GM12801 (cell line): ENCODE data around the gene KCNMA1.

Experiments used
- TF ChIP-seq, protein P1 (sequence below): IDR thresholded peaks from one replicate; pipeline ENCODE4 v1.5.1; 2011; ENCODE audit warnings: control low read depth; ENCODE audit not compliant: insufficient read length; ENCODE audit errors: extremely low read depth

The KCNMA1 gene

DNA sequence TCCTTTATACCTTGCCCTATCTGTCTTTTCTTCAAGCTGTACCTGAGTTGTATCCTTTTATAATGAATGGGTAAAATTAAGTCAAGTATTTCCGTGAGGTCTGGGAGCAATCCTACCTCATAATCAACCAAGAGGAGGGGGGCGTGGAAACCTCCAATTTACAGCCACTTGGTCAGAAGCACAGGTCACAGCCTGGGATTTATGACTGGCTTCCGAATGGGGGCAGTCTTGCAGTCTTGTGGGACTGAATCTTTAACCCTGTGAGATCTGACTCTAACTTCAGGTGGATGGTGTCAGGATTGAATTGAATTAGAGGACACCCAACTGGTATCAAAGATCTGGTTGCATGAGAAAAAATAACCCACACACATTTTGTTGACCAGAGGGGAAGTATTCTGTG, 23.5 kb upstream of the KCNMA1 start:
- TF ChIP-seq, protein P1, sequence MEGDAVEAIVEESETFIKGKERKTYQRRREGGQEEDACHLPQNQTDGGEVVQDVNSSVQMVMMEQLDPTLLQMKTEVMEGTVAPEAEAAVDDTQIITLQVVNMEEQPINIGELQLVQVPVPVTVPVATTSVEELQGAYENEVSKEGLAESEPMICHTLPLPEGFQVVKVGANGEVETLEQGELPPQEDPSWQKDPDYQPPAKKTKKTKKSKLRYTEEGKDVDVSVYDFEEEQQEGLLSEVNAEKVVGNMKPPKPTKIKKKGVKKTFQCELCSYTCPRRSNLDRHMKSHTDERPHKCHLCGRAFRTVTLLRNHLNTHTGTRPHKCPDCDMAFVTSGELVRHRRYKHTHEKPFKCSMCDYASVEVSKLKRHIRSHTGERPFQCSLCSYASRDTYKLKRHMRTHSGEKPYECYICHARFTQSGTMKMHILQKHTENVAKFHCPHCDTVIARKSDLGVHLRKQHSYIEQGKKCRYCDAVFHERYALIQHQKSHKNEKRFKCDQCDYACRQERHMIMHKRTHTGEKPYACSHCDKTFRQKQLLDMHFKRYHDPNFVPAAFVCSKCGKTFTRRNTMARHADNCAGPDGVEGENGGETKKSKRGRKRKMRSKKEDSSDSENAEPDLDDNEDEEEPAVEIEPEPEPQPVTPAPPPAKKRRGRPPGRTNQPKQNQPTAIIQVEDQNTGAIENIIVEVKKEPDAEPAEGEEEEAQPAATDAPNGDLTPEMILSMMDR: no peak

GRCh38 chr10:77653210-77653609, 15.6 kb upstream of the KCNMA1 start:
- TF ChIP-seq, protein P1: no peak

GRCh38 chr10:77649333-77650331, 12.0 kb upstream of the KCNMA1 start:
- TF ChIP-seq, protein P1: no peak

DNA sequence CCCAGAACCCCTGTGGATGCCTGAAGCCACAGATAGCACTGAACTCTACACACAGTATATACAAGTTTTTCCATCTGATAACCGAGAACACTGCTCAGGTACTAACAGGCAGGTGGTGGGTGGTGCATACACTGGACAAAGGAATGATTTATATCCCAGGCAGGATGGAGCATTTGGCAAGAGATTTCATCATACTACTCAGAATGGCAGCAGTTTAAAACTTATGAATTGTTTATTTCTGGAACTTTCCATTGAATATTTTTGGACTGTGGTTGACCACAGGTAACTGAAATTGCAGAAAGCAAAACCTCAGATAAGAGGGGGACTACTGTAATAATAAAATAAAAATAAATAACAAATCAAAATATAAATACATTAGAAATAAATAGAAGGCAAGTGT, 10.9 kb upstream of the KCNMA1 start:
- TF ChIP-seq, protein P1: no peak

- TF ChIP-seq, protein P1: no peak
Observed at GRCh38 chr10:77647543-77648293, 10.1 kb upstream of the KCNMA1 start.

- TF ChIP-seq, protein P1: no peak
Observed at GRCh38 chr10:77644557-77645243, 7.1 kb upstream of the KCNMA1 start.
